ENCODE measurements around the gene DUSP6.

GRCh38 chr12:89327486-89328094 lies 24.7 kb downstream of the DUSP6 start:
- TF ChIP-seq CEBPB (IDR thresholded peaks at IDR 0.05) = no peak
- no peak for TF ChIP-seq EP300 (IDR thresholded peaks at IDR 0.05; ENCODE audit: borderline replicate concordance)
- no peak for TF ChIP-seq REST (IDR thresholded peaks at IDR 0.05; ENCODE audit: low read depth)
- TF ChIP-seq TEAD4 (IDR thresholded peaks at IDR 0.05) = no peak
- no peak for TF ChIP-seq MAX (IDR thresholded peaks at IDR 0.05)
- TF ChIP-seq RAD21 (IDR thresholded peaks at IDR 0.05; ENCODE audit: low read depth) = no peak
- TF ChIP-seq TAF1 (IDR thresholded peaks at IDR 0.05; ENCODE audit: low read depth) = no peak
- TF ChIP-seq CREB1 (IDR thresholded peaks at IDR 0.05; ENCODE audit: low read depth) = no peak
